WTC11 (cell line): Measurements from ENCODE around the gene FGF14. TPM values are rescaled to one million over a fixed set of nuclear protein-coding genes. Genes with fewer than 3 reads are reported as not detected.

Experiments
- ATAC-seq: fragments of 200-7000 bp; cut with Tn5 transposase; 2 replicates; pipeline ENCODE4 v1.10.0; 2021; ENCODE audit warnings: mild to moderate bottlenecking, moderate library complexity
- CTCF ChIA-PET: fragments of 300-600 bp; sonication (Branson Sonifier 250); formaldehyde crosslinking; loops from one replicate; lab custom pipeline; 2021; ENCODE audit warnings: antibody characterized with exemption; lab: Charles Lee
- POLR2A ChIA-PET: fragments of 350-600 bp; sonication (Branson Sonifier 250); formaldehyde crosslinking; loops from one replicate; lab custom pipeline; 2021; ENCODE audit warnings: antibody characterized with exemption; lab: Charles Lee
- DNase-seq: peaks from one replicate; pipeline ENCODE4 v3.0.0; 2021; ENCODE audit warnings: low spot score
- H3K27ac Mint-ChIP-seq: 2 replicates; pipeline ENCODE4 v1.8.0; 2021; ENCODE audit warnings: mixed read lengths
- H3K27me3 Mint-ChIP-seq: 2 replicates; pipeline ENCODE4 v1.8.0; 2021; ENCODE audit warnings: low read depth, mild to moderate bottlenecking, moderate library complexity, mixed read lengths
- H3K36me3 Mint-ChIP-seq: 2 replicates; pipeline ENCODE4 v1.8.0; 2021; ENCODE audit warnings: mixed read lengths
- H3K4me1 Mint-ChIP-seq: 2 replicates; pipeline ENCODE4 v1.8.0; 2022; ENCODE audit warnings: mixed read lengths
- H3K4me3 Mint-ChIP-seq: 2 replicates; pipeline ENCODE4 v1.8.0; 2021; ENCODE audit warnings: mild to moderate bottlenecking, moderate library complexity, mixed read lengths
- H3K9me3 Mint-ChIP-seq: 2 replicates; pipeline ENCODE4 v1.8.0; 2021; ENCODE audit warnings: mixed read lengths
- FOXJ3 ChIP-seq: sonication (generic); formaldehyde crosslinking; IDR thresholded peaks from 2 replicates; pipeline ENCODE4 v1.9.0; 2021; ENCODE audit warnings: missing genetic modification reagents, mild to moderate bottlenecking, borderline replicate concordance
- GRHL2 ChIP-seq: fragments of 250-450 bp; sonication (Bioruptor Pico); IDR thresholded peaks from 2 replicates; pipeline ENCODE4 v1.8.0; 2022; ENCODE audit warnings: mild to moderate bottlenecking, moderate library complexity; ENCODE audit not compliant: insufficient replicate concordance, severe bottlenecking
- MYBL2 ChIP-seq: sonication (generic); formaldehyde crosslinking; IDR thresholded peaks from 2 replicates; pipeline ENCODE4 v1.8.1; 2023; ENCODE audit warnings: mild to moderate bottlenecking, moderate library complexity, missing genetic modification reagents
- NFYB ChIP-seq: sonication (generic); formaldehyde crosslinking; conservative IDR thresholded peaks from 2 replicates; pipeline ENCODE4 v1.8.0; 2022; ENCODE audit warnings: low read depth, missing genetic modification reagents
- NR3C1 ChIP-seq: sonication (generic); formaldehyde crosslinking; conservative IDR thresholded peaks from 2 replicates; pipeline ENCODE4 v1.8.1; 2023; ENCODE audit warnings: low read depth, mild to moderate bottlenecking, missing genetic modification reagents
- RORB ChIP-seq: fragments of 250-450 bp; sonication (Bioruptor Pico); IDR thresholded peaks from 2 replicates; pipeline ENCODE4 v1.9.0; 2021; ENCODE audit warnings: mild to moderate bottlenecking
- SOX15 ChIP-seq: fragments of 250-450 bp; sonication (Bioruptor Pico); IDR thresholded peaks from 2 replicates; pipeline ENCODE4 v1.9.0; 2021; ENCODE audit warnings: mild to moderate bottlenecking
- SP1 ChIP-seq: sonication (generic); formaldehyde crosslinking; conservative IDR thresholded peaks from 2 replicates; pipeline ENCODE4 v1.8.1; 2022; ENCODE audit warnings: missing genetic modification reagents
- TP53 ChIP-seq: sonication (generic); formaldehyde crosslinking; IDR thresholded peaks from 2 replicates; pipeline ENCODE4 v1.8.1; 2023; ENCODE audit warnings: mild to moderate bottlenecking, missing genetic modification reagents
- ZNF416 ChIP-seq: fragments of 250-450 bp; sonication (Bioruptor Pico); IDR thresholded peaks from 2 replicates; pipeline ENCODE4 v1.9.0; 2021; ENCODE audit warnings: mild to moderate bottlenecking, inconsistent platforms
- ZNF423 ChIP-seq: fragments of 250-450 bp; sonication (Bioruptor Pico); IDR thresholded peaks from 2 replicates; pipeline ENCODE4 v2.1.2; 2022; ENCODE audit warnings: mild to moderate bottlenecking, moderate library complexity
- ZNF671 ChIP-seq: fragments of 250-450 bp; sonication (Bioruptor Pico); IDR thresholded peaks from 2 replicates; pipeline ENCODE4 v1.8.0; 2021; ENCODE audit warnings: mild to moderate bottlenecking
- total RNA-seq: library from RNA; stranded (reverse); gene quantifications from 3 replicates; pipeline ENCODE4 v1.2.3, GENCODE V29; 2021
- TF ChIP-seq, protein P1 (sequence below): fragments of 200-600 bp; IDR thresholded peaks from 2 replicates; pipeline ENCODE4 v1.8.0; 2022; ENCODE audit warnings: antibody characterized with exemption
- TF ChIP-seq, protein P2 (sequence below): fragments of 250-450 bp; sonication (Bioruptor Pico); IDR thresholded peaks from 2 replicates; pipeline ENCODE4 v1.9.0; 2021; ENCODE audit warnings: mild to moderate bottlenecking, borderline replicate concordance
- TF ChIP-seq, protein P3 (sequence below): sonication (generic); formaldehyde crosslinking; IDR thresholded peaks from 2 replicates; pipeline ENCODE4 v1.8.1; 2022; ENCODE audit warnings: low read depth, missing genetic modification reagents, borderline replicate concordance
- TF ChIP-seq, protein P4 (sequence below): sonication (generic); formaldehyde crosslinking; IDR thresholded peaks from 2 replicates; pipeline ENCODE4 v1.8.0; 2022; ENCODE audit warnings: mild to moderate bottlenecking, missing genetic modification reagents
- TF ChIP-seq, protein P5 (sequence below): sonication (generic); formaldehyde crosslinking; IDR thresholded peaks from 2 replicates; pipeline ENCODE4 v1.8.0; 2022; ENCODE audit warnings: missing genetic modification reagents
- TF ChIP-seq, protein P6 (sequence below): sonication (generic); formaldehyde crosslinking; IDR thresholded peaks from 2 replicates; pipeline ENCODE4 v1.8.1; 2023; ENCODE audit warnings: mild to moderate bottlenecking, moderate library complexity, missing genetic modification reagents
- TF ChIP-seq, protein P7 (sequence below): fragments of 250-450 bp; sonication (Bioruptor Pico); conservative IDR thresholded peaks from 2 replicates; pipeline ENCODE4 v1.9.0; 2021; ENCODE audit warnings: mild to moderate bottlenecking

FGF14 gene
- total RNA-seq, 1 experiment from 2014 or later = 0.28 TPM

DNA sequence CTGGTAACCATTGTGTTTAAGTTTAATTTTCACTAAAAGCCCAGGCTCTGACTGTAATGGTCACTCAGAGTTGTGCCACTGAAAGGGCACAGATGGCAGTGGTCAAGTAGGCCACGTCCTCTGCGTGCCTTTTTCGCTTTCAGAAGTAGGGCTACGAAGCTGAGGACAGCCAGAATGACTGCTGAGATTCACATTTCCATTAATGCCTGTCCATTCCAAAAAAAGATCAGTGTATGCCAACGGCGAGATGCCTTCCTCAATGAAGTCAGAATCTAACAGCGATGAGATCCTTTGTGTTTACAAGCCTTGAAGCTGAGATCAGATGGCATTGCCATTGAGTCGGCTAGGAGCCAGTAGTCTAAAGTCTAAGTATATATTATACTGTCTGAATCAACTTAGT is 311.3 kb downstream of the FGF14 start (continued):
- TF ChIP-seq RORB (CRISPR knock-in tag) = no peak
- TF ChIP-seq, protein P1, sequence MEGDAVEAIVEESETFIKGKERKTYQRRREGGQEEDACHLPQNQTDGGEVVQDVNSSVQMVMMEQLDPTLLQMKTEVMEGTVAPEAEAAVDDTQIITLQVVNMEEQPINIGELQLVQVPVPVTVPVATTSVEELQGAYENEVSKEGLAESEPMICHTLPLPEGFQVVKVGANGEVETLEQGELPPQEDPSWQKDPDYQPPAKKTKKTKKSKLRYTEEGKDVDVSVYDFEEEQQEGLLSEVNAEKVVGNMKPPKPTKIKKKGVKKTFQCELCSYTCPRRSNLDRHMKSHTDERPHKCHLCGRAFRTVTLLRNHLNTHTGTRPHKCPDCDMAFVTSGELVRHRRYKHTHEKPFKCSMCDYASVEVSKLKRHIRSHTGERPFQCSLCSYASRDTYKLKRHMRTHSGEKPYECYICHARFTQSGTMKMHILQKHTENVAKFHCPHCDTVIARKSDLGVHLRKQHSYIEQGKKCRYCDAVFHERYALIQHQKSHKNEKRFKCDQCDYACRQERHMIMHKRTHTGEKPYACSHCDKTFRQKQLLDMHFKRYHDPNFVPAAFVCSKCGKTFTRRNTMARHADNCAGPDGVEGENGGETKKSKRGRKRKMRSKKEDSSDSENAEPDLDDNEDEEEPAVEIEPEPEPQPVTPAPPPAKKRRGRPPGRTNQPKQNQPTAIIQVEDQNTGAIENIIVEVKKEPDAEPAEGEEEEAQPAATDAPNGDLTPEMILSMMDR = no peak
- no peak for TF ChIP-seq NFYB
- TF ChIP-seq MYBL2 (CRISPR knock-in tag) = no peak

DNA sequence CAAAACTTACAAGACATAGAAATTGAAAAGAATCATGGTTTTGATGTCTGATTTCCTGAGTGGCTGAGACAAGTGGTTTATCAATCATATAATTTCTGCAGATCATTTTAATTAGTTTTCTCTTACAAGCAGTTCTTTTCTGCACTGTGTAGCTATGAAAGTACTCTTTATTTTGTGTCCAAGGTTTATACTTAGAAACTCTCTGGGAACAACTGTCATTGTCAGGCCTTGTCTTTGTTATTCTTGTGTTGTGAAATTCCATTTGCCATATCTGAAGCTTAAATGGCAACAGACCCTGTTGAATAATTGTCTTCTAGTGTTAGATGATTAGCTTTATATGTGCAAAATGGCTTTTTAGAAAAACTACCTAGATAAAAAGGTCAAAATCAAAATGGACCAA is 312.1 kb downstream of the FGF14 start:
- no peak for TF ChIP-seq TP53
- no peak for TF ChIP-seq GRHL2 (CRISPR knock-in tag)
- no peak for TF ChIP-seq ZNF423
- TF ChIP-seq, protein P2, sequence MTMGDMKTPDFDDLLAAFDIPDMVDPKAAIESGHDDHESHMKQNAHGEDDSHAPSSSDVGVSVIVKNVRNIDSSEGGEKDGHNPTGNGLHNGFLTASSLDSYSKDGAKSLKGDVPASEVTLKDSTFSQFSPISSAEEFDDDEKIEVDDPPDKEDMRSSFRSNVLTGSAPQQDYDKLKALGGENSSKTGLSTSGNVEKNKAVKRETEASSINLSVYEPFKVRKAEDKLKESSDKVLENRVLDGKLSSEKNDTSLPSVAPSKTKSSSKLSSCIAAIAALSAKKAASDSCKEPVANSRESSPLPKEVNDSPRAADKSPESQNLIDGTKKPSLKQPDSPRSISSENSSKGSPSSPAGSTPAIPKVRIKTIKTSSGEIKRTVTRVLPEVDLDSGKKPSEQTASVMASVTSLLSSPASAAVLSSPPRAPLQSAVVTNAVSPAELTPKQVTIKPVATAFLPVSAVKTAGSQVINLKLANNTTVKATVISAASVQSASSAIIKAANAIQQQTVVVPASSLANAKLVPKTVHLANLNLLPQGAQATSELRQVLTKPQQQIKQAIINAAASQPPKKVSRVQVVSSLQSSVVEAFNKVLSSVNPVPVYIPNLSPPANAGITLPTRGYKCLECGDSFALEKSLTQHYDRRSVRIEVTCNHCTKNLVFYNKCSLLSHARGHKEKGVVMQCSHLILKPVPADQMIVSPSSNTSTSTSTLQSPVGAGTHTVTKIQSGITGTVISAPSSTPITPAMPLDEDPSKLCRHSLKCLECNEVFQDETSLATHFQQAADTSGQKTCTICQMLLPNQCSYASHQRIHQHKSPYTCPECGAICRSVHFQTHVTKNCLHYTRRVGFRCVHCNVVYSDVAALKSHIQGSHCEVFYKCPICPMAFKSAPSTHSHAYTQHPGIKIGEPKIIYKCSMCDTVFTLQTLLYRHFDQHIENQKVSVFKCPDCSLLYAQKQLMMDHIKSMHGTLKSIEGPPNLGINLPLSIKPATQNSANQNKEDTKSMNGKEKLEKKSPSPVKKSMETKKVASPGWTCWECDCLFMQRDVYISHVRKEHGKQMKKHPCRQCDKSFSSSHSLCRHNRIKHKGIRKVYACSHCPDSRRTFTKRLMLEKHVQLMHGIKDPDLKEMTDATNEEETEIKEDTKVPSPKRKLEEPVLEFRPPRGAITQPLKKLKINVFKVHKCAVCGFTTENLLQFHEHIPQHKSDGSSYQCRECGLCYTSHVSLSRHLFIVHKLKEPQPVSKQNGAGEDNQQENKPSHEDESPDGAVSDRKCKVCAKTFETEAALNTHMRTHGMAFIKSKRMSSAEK (CRISPR knock-in tag) = no peak
- TF ChIP-seq, protein P3, sequence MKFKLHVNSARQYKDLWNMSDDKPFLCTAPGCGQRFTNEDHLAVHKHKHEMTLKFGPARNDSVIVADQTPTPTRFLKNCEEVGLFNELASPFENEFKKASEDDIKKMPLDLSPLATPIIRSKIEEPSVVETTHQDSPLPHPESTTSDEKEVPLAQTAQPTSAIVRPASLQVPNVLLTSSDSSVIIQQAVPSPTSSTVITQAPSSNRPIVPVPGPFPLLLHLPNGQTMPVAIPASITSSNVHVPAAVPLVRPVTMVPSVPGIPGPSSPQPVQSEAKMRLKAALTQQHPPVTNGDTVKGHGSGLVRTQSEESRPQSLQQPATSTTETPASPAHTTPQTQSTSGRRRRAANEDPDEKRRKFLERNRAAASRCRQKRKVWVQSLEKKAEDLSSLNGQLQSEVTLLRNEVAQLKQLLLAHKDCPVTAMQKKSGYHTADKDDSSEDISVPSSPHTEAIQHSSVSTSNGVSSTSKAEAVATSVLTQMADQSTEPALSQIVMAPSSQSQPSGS = no peak
- TF ChIP-seq FOXJ3 (CRISPR knock-in tag) = no peak
- TF ChIP-seq, protein P4, sequence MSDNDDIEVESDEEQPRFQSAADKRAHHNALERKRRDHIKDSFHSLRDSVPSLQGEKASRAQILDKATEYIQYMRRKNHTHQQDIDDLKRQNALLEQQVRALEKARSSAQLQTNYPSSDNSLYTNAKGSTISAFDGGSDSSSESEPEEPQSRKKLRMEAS (CRISPR knock-in tag) = no peak
- TF ChIP-seq, protein P5, sequence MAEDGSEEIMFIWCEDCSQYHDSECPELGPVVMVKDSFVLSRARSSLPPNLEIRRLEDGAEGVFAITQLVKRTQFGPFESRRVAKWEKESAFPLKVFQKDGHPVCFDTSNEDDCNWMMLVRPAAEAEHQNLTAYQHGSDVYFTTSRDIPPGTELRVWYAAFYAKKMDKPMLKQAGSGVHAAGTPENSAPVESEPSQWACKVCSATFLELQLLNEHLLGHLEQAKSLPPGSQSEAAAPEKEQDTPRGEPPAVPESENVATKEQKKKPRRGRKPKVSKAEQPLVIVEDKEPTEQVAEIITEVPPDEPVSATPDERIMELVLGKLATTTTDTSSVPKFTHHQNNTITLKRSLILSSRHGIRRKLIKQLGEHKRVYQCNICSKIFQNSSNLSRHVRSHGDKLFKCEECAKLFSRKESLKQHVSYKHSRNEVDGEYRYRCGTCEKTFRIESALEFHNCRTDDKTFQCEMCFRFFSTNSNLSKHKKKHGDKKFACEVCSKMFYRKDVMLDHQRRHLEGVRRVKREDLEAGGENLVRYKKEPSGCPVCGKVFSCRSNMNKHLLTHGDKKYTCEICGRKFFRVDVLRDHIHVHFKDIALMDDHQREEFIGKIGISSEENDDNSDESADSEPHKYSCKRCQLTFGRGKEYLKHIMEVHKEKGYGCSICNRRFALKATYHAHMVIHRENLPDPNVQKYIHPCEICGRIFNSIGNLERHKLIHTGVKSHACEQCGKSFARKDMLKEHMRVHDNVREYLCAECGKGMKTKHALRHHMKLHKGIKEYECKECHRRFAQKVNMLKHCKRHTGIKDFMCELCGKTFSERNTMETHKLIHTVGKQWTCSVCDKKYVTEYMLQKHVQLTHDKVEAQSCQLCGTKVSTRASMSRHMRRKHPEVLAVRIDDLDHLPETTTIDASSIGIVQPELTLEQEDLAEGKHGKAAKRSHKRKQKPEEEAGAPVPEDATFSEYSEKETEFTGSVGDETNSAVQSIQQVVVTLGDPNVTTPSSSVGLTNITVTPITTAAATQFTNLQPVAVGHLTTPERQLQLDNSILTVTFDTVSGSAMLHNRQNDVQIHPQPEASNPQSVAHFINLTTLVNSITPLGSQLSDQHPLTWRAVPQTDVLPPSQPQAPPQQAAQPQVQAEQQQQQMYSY (CRISPR knock-in tag) = no peak
- TF ChIP-seq, protein P6, sequence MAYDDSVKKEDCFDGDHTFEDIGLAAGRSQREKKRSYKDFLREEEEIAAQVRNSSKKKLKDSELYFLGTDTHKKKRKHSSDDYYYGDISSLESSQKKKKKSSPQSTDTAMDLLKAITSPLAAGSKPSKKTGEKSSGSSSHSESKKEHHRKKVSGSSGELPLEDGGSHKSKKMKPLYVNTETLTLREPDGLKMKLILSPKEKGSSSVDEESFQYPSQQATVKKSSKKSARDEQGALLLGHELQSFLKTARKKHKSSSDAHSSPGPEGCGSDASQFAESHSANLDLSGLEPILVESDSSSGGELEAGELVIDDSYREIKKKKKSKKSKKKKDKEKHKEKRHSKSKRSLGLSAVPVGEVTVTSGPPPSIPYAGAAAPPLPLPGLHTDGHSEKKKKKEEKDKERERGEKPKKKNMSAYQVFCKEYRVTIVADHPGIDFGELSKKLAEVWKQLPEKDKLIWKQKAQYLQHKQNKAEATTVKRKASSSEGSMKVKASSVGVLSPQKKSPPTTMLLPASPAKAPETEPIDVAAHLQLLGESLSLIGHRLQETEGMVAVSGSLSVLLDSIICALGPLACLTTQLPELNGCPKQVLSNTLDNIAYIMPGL = no peak
- TF ChIP-seq ZNF671 (CRISPR knock-in tag) = no peak
- TF ChIP-seq, protein P7, sequence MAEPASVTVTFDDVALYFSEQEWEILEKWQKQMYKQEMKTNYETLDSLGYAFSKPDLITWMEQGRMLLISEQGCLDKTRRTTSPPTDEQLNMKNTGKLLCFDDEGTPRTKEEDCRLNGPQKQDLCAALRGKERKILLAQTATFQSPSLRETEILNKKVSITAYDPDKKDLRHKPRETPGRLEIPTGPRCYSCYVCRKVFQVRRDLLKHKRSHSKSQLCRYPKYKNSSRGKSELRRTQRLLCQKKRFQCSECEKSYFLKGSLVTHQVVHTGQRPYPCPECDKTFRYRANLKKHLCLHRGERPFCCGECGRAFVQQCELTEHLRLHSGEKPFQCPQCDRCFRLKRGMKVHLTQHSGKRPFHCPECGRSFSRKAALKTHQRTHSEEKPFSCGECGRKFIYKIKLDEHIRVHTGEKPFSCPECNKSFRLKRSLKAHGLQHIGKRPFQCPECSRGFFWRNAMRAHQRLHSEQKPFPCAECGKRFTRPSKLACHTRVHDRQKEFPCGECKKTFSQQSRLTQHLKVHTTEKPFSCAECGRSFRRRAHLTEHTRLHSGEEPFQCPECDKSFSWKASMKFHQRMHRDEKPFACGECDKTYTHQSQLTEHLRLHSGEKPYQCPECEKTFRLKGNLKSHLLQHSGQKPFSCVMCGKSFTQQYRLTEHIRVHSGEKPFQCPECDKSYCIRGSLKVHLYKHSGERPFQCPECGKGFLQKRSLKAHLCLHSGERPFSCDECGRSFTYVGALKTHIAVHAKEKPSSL = no peak
- no peak for TF ChIP-seq SP1 (CRISPR knock-in tag)
- no peak for TF ChIP-seq NR3C1 (CRISPR knock-in tag)
- no peak for TF ChIP-seq ZNF416 (CRISPR knock-in tag)
- no peak for TF ChIP-seq SOX15 (CRISPR knock-in tag)
- no peaks in the 10 kb centered on the region for H3K27me3 Mint-ChIP-seq
- H3K4me1 Mint-ChIP-seq = no peaks in the 10 kb centered on the region
- no peak overlapping the region for H3K27ac Mint-ChIP-seq
- no peak for DNase-seq
- H3K36me3 Mint-ChIP-seq = no peaks in the 10 kb centered on the region
- ATAC-seq = no peak
- ChIA-PET CTCF (interaction anchor here (1.0 to 1.6 kb wide), 5 partner anchors 8 to 466 kb away, joined by 3 to 4 read pairs (median 4); no protein-coding TSS in a partner anchor), POLR2A (interaction anchor here (0.7 kb wide), 1 partner anchor 635 kb away, joined by 3 read pairs; no protein-coding TSS in a partner anchor)
- H3K4me3 Mint-ChIP-seq = no peak overlapping the region
- no peaks in the 10 kb centered on the region for H3K9me3 Mint-ChIP-seq
